Activated T-helper 1 cell treated with anti-CD3 and anti-CD28 coated beads, Interleukin-12 subunit alpha, Interleukin-12 subunit beta, Interleukin-2, Interleukin-4 antibody, amounts not matched to agents 30 ng/mL and 10 ng/mL and 1 ng/mL, durations not matched to agents 14 hours and 24 hours and 36 hours (primary cell): ENCODE data around the gene CELSR2. TPM values are rescaled to one million over a fixed set of nuclear protein-coding genes. Genes with fewer than 3 reads are reported as not detected.

Experiments used
- total RNA-seq: library from RNA; stranded (reverse); gene quantifications from 2 replicates; pipeline ENCODE4 v1.2.3, GENCODE V29; 2022

CELSR2 gene
- total RNA-seq, 1 donor from 2014 or later, result 4.1 TPM

Other genes starting within 250 kb of the CELSR2 start
- gene WDR47, start 207.4 kb upstream of the CELSR2 start, total RNA-seq, result 11.5 and 14.4 TPM in 2 replicates
- 28.8 and 32.6 TPM in 2 replicates for gene TAF13, start 173.5 kb upstream of the CELSR2 start, total RNA-seq
- 26.2 and 27.6 TPM in 2 replicates for gene TMEM167B, start 158.8 kb upstream of the CELSR2 start, total RNA-seq
- gene ELAPOR1, start 135.4 kb upstream of the CELSR2 start, total RNA-seq, result 32.7 and 38.5 TPM in 2 replicates
- gene SARS1, start 35.6 kb upstream of the CELSR2 start, total RNA-seq, result 147 and 154 TPM in 2 replicates
- 3.6 and 5.5 TPM in 2 replicates for gene PSRC1, start 33.6 kb downstream of the CELSR2 start, total RNA-seq
- not detected in 2 replicates for gene MYBPHL, start 57.5 kb downstream of the CELSR2 start, total RNA-seq
- 1.4 and 1.5 TPM in 2 replicates for gene SORT1, start 148.4 kb downstream of the CELSR2 start, total RNA-seq
- gene PSMA5, start 176.9 kb downstream of the CELSR2 start, total RNA-seq, result 241 and 283 TPM in 2 replicates
- not detected in 2 replicates for gene SYPL2, start 217.0 kb downstream of the CELSR2 start, total RNA-seq
- 17.4 and 18.0 TPM in 2 replicates for gene ATXN7L2, start 234.4 kb downstream of the CELSR2 start, total RNA-seq
- 12.6 and 13.4 TPM in 2 replicates for gene CYB561D1, start 244.6 kb downstream of the CELSR2 start, total RNA-seq